ENCODE measurements around the gene BPIFB6. TPM values are rescaled to one million over a fixed set of nuclear protein-coding genes. Genes with fewer than 3 reads are reported as not detected.

Gene BPIFB6
- total RNA-seq, 1 experiment from 2014 or later = not detected

GRCh38 chr20:33083544-33084340, 52.3 kb downstream of the BPIFB6 start:
- no peak for DNase-seq
- H3K4me3 ChIP-seq (ENCODE audit: insufficient read depth, low read depth, low read length) = no peak overlapping the region

GRCh38 chr20:33084722-33085121, 53.3 kb downstream of the BPIFB6 start:
- Histone ChIP-seq H3K36me3 (replicated peaks; ENCODE audit: control insufficient read depth, insufficient read depth, low read length) (no peaks in the 10 kb centered on the region), H3K4me3 (ENCODE audit: insufficient read depth, low read depth, low read length) (no peak overlapping the region), H3K27me3 (ENCODE audit: control insufficient read depth, insufficient read depth, low read length) (no peaks in the 10 kb centered on the region; the same call in 1 of the 2 replicates)
- no peak for DNase-seq

More at GRCh38 chr20:33083544-33084340, 52.3 kb downstream of the BPIFB6 start:
- Histone ChIP-seq H3K27me3 (ENCODE audit: control insufficient read depth, insufficient read depth, low read length) (no peaks in the 10 kb centered on the region; the same call in 1 of the 2 replicates), H3K36me3 (replicated peaks; ENCODE audit: control insufficient read depth, insufficient read depth, low read length) (no peaks in the 10 kb centered on the region)

- Histone ChIP-seq H3K4me3 (ENCODE audit: insufficient read depth, low read depth, low read length) (no peak overlapping the region), H3K27me3 (ENCODE audit: control insufficient read depth, insufficient read depth, low read length) (no peaks in the 10 kb centered on the region; the same call in 1 of the 2 replicates), H3K36me3 (replicated peaks; ENCODE audit: control insufficient read depth, insufficient read depth, low read length) (no peaks in the 10 kb centered on the region)
- no peak for DNase-seq
Observed at GRCh38 chr20:33086052-33086722, 54.7 kb downstream of the BPIFB6 start.

- no peaks in the 10 kb centered on the region for H3K36me3 ChIP-seq (replicated peaks; ENCODE audit: control insufficient read depth, insufficient read depth, low read length)
- H3K4me3 ChIP-seq (ENCODE audit: insufficient read depth, low read depth, low read length) = no peak overlapping the region
- DNase-seq = no peak
- no peaks in the 10 kb centered on the region for H3K27me3 ChIP-seq (ENCODE audit: control insufficient read depth, insufficient read depth, low read length)
Observed at GRCh38 chr20:33091147-33091546, 59.7 kb downstream of the BPIFB6 start.

- Histone ChIP-seq H3K4me3 (ENCODE audit: insufficient read depth, low read depth, low read length) (no peak overlapping the region), H3K36me3 (replicated peaks; ENCODE audit: control insufficient read depth, insufficient read depth, low read length) (no peaks in the 10 kb centered on the region)
- DNase-seq = no peak
Observed at GRCh38 chr20:33091693-33092092, 60.2 kb downstream of the BPIFB6 start.

GRCh38 chr20:33092361-33092760, 60.9 kb downstream of the BPIFB6 start:
- H3K36me3 ChIP-seq (replicated peaks; ENCODE audit: control insufficient read depth, insufficient read depth, low read length) = no peaks in the 10 kb centered on the region
- no peak overlapping the region for H3K4me3 ChIP-seq (ENCODE audit: insufficient read depth, low read depth, low read length)
- H3K27me3 ChIP-seq (ENCODE audit: control insufficient read depth, insufficient read depth, low read length) = no peaks in the 10 kb centered on the region
- no peak for DNase-seq

More at GRCh38 chr20:33091693-33092092, 60.2 kb downstream of the BPIFB6 start:
- no peaks in the 10 kb centered on the region for H3K27me3 ChIP-seq (ENCODE audit: control insufficient read depth, insufficient read depth, low read length)

- no peak for DNase-seq
- no peaks in the 10 kb centered on the region for H3K36me3 ChIP-seq (replicated peaks; ENCODE audit: control insufficient read depth, insufficient read depth, low read length)
- H3K4me3 ChIP-seq (ENCODE audit: insufficient read depth, low read depth, low read length) = no peak overlapping the region
- H3K27me3 ChIP-seq (ENCODE audit: control insufficient read depth, insufficient read depth, low read length) = no peaks in the 10 kb centered on the region
Observed at GRCh38 chr20:33093074-33093473, 61.6 kb downstream of the BPIFB6 start.

GRCh38 chr20:33093582-33093981, 62.1 kb downstream of the BPIFB6 start:
- H3K27me3 ChIP-seq (ENCODE audit: control insufficient read depth, insufficient read depth, low read length) = no peaks in the 10 kb centered on the region
- no peak overlapping the region for H3K4me3 ChIP-seq (ENCODE audit: insufficient read depth, low read depth, low read length)
- DNase-seq = no peak
- H3K36me3 ChIP-seq (replicated peaks; ENCODE audit: control insufficient read depth, insufficient read depth, low read length) = no peaks in the 10 kb centered on the region

Other genes with a start within 250 kb of the BPIFB6 start
- gene MAPRE1, start 211.7 kb upstream of the BPIFB6 start, total RNA-seq (2014; rRNA removed; shearing (Covaris generic)) = 106 and 108 TPM in 2 replicates
- 0.17 and 0.44 TPM in 2 replicates for gene EFCAB8, start 172.7 kb upstream of the BPIFB6 start, total RNA-seq (2014; rRNA removed; shearing (Covaris generic))
- not detected in 2 replicates for gene SUN5, start 27.2 kb upstream of the BPIFB6 start, total RNA-seq (2014; rRNA removed; shearing (Covaris generic))
- gene BPIFB2, start 23.9 kb upstream of the BPIFB6 start, total RNA-seq (2014; rRNA removed; shearing (Covaris generic)) = not detected in 2 replicates
- not detected in 2 replicates for gene BPIFB3, start 22.3 kb downstream of the BPIFB6 start, total RNA-seq (2014; rRNA removed; shearing (Covaris generic))
- gene BPIFB4, start 48.0 kb downstream of the BPIFB6 start, total RNA-seq (2014; rRNA removed; shearing (Covaris generic)) = not detected in 2 replicates
- not detected in 2 replicates for gene BPIFA2, start 136.5 kb downstream of the BPIFB6 start, total RNA-seq (2014; rRNA removed; shearing (Covaris generic))
- gene BPIFA3, start 185.7 kb downstream of the BPIFB6 start, total RNA-seq (2014; rRNA removed; shearing (Covaris generic)) = not detected in 2 replicates
- gene BPIFA1, start 204.3 kb downstream of the BPIFB6 start, total RNA-seq (2014; rRNA removed; shearing (Covaris generic)) = not detected in 2 replicates